ENCODE measurements around the gene GPR108.

DNA sequence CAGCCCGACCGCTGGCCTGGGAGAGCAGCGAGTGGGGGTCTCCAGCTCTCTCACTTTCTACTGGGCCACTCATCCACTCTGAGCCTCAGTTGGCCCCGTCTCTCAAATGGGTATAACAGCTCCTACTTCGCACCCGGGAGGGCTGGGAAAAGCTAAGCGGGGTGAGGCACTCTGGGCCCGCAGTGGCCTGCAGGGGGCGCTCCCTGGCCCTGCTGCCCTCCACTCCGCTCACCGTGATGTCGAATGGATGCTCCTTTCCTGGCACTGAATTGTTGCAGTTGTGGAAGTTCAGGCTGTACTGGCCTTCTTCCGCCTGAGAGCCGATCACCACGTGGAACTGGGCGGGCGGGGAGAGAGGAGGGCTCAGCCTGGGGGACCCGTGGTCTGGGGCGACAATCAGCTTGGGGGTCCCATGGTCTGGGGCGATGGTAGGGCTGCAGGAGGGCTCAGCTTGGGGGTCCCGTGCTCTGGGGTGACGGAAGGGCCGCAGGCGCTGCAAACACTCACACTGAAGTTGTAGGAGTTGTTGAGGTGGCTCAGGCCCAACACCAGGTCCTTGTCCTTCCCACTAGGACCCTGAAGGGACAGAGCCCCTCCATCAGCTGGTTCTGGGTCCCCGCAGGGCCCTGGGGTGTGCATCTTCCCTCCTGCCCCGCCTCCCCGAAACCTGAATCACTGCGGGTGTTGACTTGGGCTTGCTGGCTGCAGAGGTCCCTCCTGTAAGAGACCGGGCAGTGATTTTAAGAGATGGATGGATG, 3.9 kb downstream of the GPR108 start:
- TF ChIP-seq CTCF (IDR thresholded peaks at IDR 0.05) (peak in 8 of 12 donors; percentile 6 to 44 (median 19)), POLR2A (IDR thresholded peaks at IDR 0.05) (no peak)

Data from heart left ventricle (tissue), 13 donors.